Body of pancreas (tissue), 4 donors: ENCODE measurements around the gene CBX7.

Experiments used
- CTCF ChIP-seq, 7 experiments: fragments of 450-650 bp in 4 of 7; fragments of 200-600 bp in 3 of 7; sonication (generic) in 3 of 7; IDR thresholded peaks; one replicate each; pipeline ENCODE4 v1.5.1; 2016 to 2019; ENCODE audit warnings: antibody characterized with exemption in 7 of 7
- POLR2A ChIP-seq, 3 donors: fragments of 450-650 bp; IDR thresholded peaks; one replicate each; pipeline ENCODE4 v1.6.1; 2016; ENCODE audit warnings: antibody characterized with exemption in 3 of 3, mild to moderate bottlenecking in 2 of 3

GRCh38 chr22:39138357-39138997 lies 14.0 kb downstream of the CBX7 start:
- TF ChIP-seq CTCF (IDR thresholded peaks at IDR 0.05) (no peak), POLR2A (IDR thresholded peaks at IDR 0.05) (no peak)
